ENCODE measurements around the gene C1QB. TPM values are rescaled to one million over a fixed set of nuclear protein-coding genes. Genes with fewer than 3 reads are reported as not detected.

Gene C1QB
- total and polyA plus RNA-seq, 4 donors = 93.9 to 335 (median 143) TPM

GRCh38 chr1:22626237-22627157, 26.5 kb upstream of the C1QB start:
- H3K27ac ChIP-seq (ENCODE audit: low read depth in 1 of 2, low read length in 2 of 2) = no peak overlapping the region
- 21% methylated on average over 20 of the region's 20 CpGs for WGBS
- peaks cover 0 to 13% (median 5%) of the 10 kb centered on the region in 4 donors for H3K27me3 ChIP-seq (ENCODE audit: control insufficient read depth in 4 of 4, insufficient read depth in 4 of 4, low read length in 3 of 4)
- DNase-seq (ENCODE audit: low spot score) = no peak
- H3K9ac ChIP-seq (ENCODE audit: low read depth in 1 of 2, low read length in 2 of 2) = no peak overlapping the region
- no peaks in the 10 kb centered on the region for H3K36me3 ChIP-seq (ENCODE audit: control insufficient read depth in 4 of 4, insufficient read depth in 3 of 4, low read depth in 1 of 4, low read length in 3 of 4)
- H3K4me1 ChIP-seq (ENCODE audit: control insufficient read depth in 4 of 4, insufficient read depth in 4 of 4, low read length in 3 of 4) = no peaks in the 10 kb centered on the region
- TF ChIP-seq TAF1 (conservative IDR thresholded peaks at IDR 0.05) (no peak), REST (IDR thresholded peaks at IDR 0.05) (no peak), FOXA1 (IDR thresholded peaks at IDR 0.05) (no peak), GABPA (IDR thresholded peaks at IDR 0.05 in 1 of 2, conservative IDR thresholded peaks at IDR 0.05 in 1 of 2) (no peak), JUND (IDR thresholded peaks at IDR 0.05) (no peak), RAD21 (IDR thresholded peaks at IDR 0.05) (no peak), HNF4A (conservative IDR thresholded peaks at IDR 0.05) (no peak), ATF3 (IDR thresholded peaks at IDR 0.05) (no peak), NR2F2 (IDR thresholded peaks at IDR 0.05) (no peak), YY1 (IDR thresholded peaks at IDR 0.05) (no peak), RXRA (IDR thresholded peaks at IDR 0.05) (no peak), SP1 (IDR thresholded peaks at IDR 0.05) (no peak), FOXA2 (IDR thresholded peaks at IDR 0.05) (no peak), MAX (IDR thresholded peaks at IDR 0.05) (no peak), HNF4G (IDR thresholded peaks at IDR 0.05) (no peak), EGR1 (IDR thresholded peaks at IDR 0.05; ENCODE audit: low read depth in 2 of 2) (no peak)
- TF ChIP-seq, protein P1, sequence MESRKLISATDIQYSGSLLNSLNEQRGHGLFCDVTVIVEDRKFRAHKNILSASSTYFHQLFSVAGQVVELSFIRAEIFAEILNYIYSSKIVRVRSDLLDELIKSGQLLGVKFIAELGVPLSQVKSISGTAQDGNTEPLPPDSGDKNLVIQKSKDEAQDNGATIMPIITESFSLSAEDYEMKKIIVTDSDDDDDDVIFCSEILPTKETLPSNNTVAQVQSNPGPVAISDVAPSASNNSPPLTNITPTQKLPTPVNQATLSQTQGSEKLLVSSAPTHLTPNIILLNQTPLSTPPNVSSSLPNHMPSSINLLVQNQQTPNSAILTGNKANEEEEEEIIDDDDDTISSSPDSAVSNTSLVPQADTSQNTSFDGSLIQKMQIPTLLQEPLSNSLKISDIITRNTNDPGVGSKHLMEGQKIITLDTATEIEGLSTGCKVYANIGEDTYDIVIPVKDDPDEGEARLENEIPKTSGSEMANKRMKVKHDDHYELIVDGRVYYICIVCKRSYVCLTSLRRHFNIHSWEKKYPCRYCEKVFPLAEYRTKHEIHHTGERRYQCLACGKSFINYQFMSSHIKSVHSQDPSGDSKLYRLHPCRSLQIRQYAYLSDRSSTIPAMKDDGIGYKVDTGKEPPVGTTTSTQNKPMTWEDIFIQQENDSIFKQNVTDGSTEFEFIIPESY (IDR thresholded peaks at IDR 0.05) = no peak
- TF ChIP-seq, protein P2, sequence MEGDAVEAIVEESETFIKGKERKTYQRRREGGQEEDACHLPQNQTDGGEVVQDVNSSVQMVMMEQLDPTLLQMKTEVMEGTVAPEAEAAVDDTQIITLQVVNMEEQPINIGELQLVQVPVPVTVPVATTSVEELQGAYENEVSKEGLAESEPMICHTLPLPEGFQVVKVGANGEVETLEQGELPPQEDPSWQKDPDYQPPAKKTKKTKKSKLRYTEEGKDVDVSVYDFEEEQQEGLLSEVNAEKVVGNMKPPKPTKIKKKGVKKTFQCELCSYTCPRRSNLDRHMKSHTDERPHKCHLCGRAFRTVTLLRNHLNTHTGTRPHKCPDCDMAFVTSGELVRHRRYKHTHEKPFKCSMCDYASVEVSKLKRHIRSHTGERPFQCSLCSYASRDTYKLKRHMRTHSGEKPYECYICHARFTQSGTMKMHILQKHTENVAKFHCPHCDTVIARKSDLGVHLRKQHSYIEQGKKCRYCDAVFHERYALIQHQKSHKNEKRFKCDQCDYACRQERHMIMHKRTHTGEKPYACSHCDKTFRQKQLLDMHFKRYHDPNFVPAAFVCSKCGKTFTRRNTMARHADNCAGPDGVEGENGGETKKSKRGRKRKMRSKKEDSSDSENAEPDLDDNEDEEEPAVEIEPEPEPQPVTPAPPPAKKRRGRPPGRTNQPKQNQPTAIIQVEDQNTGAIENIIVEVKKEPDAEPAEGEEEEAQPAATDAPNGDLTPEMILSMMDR (IDR thresholded peaks at IDR 0.05; ENCODE audit: low read depth, low read length, missing input control) = no peak
- H3K4me3 ChIP-seq (ENCODE audit: low read depth in 1 of 3, low read length in 3 of 3) = no peak overlapping the region
- H3K9me3 ChIP-seq (ENCODE audit: control insufficient read depth in 4 of 4, low read length in 3 of 4) = no peaks in the 10 kb centered on the region

All from liver (tissue), 9 donors.